PC-9 (cell line): ENCODE results near the gene HELZ2.

Experiments
- EZH2 ChIP-seq: fragments of 200-600 bp; sonication (generic); IDR thresholded peaks from 2 replicates; pipeline ENCODE4 v1.8.0; 2017; ENCODE audit warnings: antibody characterized with exemption, low read depth
- TF ChIP-seq, protein P1 (sequence below): fragments of 200-600 bp; sonication (generic); conservative IDR thresholded peaks from 2 replicates; pipeline ENCODE4 v1.6.1; 2017; ENCODE audit warnings: mixed run types, antibody characterized with exemption, mild to moderate bottlenecking, moderate library complexity

DNA sequence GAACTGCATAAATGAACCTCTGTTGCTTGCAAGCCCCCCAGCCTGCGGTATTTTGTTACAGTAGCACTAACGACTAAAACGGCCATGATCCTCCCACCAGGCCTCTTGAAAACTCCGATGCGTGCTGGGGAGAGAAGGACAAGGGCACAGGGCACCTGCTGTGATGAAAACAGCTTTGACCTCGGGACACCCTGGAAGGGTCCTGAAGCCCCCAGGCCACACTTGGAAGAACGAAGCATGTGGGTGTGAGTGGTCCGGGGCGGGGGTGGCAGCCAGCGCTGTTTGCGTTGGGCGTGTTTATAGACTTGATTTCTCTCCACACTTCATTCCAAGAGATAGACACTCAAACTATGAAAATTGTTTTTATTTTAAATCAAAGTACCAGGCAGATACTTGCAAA lies 13.2 kb upstream of the HELZ2 start:
- no peak for TF ChIP-seq EZH2
- TF ChIP-seq, protein P1, sequence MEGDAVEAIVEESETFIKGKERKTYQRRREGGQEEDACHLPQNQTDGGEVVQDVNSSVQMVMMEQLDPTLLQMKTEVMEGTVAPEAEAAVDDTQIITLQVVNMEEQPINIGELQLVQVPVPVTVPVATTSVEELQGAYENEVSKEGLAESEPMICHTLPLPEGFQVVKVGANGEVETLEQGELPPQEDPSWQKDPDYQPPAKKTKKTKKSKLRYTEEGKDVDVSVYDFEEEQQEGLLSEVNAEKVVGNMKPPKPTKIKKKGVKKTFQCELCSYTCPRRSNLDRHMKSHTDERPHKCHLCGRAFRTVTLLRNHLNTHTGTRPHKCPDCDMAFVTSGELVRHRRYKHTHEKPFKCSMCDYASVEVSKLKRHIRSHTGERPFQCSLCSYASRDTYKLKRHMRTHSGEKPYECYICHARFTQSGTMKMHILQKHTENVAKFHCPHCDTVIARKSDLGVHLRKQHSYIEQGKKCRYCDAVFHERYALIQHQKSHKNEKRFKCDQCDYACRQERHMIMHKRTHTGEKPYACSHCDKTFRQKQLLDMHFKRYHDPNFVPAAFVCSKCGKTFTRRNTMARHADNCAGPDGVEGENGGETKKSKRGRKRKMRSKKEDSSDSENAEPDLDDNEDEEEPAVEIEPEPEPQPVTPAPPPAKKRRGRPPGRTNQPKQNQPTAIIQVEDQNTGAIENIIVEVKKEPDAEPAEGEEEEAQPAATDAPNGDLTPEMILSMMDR, result no peak
